Astrocyte (in vitro differentiated cells and primary cell): Measurements from ENCODE around the gene PODXL.

Experiments
- EZH2 ChIP-seq: IDR thresholded peaks from 2 replicates; pipeline ENCODE4 v1.6.1; 2012; ENCODE audit warnings: mild to moderate bottlenecking, low read length, inconsistent platforms; ENCODE audit not compliant: insufficient read depth
- TF ChIP-seq, protein P1 (sequence below): IDR thresholded peaks from 2 replicates; pipeline ENCODE4 v1.5.1; 2011; ENCODE audit warnings: low read depth, mild to moderate bottlenecking, inconsistent platforms, low read length, moderate library complexity; ENCODE audit not compliant: insufficient read depth

DNA sequence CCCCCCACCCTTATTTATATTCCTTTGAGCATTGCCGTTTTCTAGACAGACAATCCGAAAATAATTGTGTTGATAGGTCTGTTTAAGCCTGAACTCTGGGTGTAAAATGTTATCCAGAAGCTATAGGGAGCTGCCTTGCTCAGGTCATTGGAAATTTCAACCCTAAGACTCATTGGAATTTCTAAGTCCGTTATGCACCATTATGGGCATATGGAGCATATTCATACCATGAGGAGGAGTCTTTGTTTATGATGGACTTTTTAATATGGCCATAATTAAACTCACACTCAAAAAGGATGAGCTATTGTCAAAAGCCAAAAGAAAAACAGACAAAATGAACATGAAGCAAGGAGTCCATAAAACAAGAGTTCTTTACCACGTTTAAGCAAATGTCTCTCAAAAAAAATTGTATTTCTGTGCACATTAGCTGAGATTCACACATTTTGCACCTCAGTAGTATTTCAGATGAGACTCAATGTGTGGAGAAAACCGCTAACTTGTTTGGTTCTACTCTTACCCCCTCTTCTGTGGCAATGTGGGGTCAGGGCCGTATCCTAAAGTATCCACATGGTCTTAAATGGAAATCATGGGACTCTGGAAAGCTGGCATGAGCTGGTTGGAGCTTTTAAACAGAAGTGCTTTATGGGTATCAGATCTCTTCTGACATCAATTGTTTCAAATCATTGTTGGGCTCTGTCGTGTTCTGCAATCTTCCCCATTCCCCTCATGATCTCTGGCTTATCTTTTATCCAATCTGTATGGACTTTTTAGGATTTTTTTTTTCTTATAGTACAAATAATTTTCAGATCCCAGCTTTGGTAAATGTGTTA, 60.5 kb downstream of the PODXL start:
- TF ChIP-seq, protein P1, sequence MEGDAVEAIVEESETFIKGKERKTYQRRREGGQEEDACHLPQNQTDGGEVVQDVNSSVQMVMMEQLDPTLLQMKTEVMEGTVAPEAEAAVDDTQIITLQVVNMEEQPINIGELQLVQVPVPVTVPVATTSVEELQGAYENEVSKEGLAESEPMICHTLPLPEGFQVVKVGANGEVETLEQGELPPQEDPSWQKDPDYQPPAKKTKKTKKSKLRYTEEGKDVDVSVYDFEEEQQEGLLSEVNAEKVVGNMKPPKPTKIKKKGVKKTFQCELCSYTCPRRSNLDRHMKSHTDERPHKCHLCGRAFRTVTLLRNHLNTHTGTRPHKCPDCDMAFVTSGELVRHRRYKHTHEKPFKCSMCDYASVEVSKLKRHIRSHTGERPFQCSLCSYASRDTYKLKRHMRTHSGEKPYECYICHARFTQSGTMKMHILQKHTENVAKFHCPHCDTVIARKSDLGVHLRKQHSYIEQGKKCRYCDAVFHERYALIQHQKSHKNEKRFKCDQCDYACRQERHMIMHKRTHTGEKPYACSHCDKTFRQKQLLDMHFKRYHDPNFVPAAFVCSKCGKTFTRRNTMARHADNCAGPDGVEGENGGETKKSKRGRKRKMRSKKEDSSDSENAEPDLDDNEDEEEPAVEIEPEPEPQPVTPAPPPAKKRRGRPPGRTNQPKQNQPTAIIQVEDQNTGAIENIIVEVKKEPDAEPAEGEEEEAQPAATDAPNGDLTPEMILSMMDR, result no peak
- no peak for TF ChIP-seq EZH2
